Liver (tissue), 2 donors: Measurements from ENCODE around the gene TLE3.

Source experiments
- CTCF ChIP-seq: fragments of 150-350 bp; IDR thresholded peaks from 2 replicates; pipeline ENCODE4 v1.5.1; 2017; ENCODE audit warnings: improper control_type of control experiment, low read depth, low read length; ENCODE audit not compliant: missing input control
- MAX ChIP-seq: IDR thresholded peaks from 2 replicates; pipeline ENCODE4 v1.6.1; 2016; ENCODE audit warnings: antibody characterized with exemption
- YY1 ChIP-seq: IDR thresholded peaks from 2 replicates; pipeline ENCODE4 v1.6.1; 2016; ENCODE audit warnings: antibody characterized with exemption, mild to moderate bottlenecking
- donor health status: healthy.

GRCh38 chr15:70088455-70088854 lies 9.3 kb downstream of the TLE3 start:
- TF ChIP-seq YY1 (no peak), MAX (no peak), CTCF (no peak)
